HG03565 (cell line): ENCODE measurements around the gene DOK5.
"Not testable (repeated sequence)": the region's sequence is repeated elsewhere in the genome, so short reads cannot be mapped to it uniquely, and the experiment has no call there.

Source experiments
- ATAC-seq: cut with Tn5 transposase; IDR thresholded peaks from one replicate; pipeline ENCODE4 v1.9.1; 2021; ENCODE audit warnings: mild to moderate bottlenecking, moderate library complexity; ENCODE audit not compliant: unreplicated experiment

DOK5 gene

GRCh38 chr20:54469952-54470351 lies 5.4 kb upstream of the DOK5 start:
- ATAC-seq: no peak

DNA sequence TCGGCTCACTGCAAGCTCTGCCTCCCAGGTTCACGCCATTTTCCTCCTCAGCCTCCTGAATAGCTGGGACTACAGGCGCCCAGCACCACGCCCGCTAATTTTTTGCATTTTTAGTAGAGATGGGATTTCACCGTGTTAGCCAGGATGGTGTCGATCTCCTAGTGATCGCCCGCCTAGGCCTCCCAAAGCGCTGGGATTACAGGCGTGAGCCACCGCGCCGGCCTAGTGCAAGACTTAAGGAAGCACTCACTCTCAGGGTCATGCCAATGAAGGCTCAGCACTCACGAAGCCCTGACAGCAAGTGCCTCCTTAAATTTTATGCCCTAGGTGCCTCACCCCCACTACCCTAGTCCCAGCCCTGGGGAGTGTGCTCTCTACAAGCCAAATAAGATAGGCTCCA lies 4.7 kb upstream of the DOK5 start:
- ATAC-seq: no peak

DNA sequence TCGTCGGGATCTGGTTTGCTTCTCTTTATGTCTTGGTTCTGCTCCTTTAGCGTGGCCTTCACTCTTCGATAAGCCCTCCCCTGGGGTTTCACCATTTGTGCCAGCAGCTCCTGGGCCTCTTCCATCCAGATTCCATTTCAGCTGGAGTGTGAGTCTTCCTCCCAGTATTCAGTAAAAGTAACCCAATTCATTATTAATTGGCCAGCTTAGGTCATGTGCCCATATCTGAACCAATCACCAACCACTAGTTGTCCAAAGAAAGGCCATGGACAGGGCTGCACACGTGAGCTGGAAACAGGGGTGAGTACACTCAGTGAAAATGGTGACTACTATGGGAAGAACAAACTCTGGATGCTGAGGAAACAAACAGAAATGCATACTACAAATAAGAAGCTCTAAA lies 2.8 kb upstream of the DOK5 start:
- no peak for ATAC-seq

- no peak for ATAC-seq
Observed at GRCh38 chr20:54473340-54473739, 2.1 kb upstream of the DOK5 start.

GRCh38 chr20:54474046-54474445 lies 1.3 kb upstream of the DOK5 start:
- ATAC-seq: no peak

- no peak for ATAC-seq
Observed at GRCh38 chr20:54474866-54475265, 527 bp upstream of the DOK5 start.

DNA sequence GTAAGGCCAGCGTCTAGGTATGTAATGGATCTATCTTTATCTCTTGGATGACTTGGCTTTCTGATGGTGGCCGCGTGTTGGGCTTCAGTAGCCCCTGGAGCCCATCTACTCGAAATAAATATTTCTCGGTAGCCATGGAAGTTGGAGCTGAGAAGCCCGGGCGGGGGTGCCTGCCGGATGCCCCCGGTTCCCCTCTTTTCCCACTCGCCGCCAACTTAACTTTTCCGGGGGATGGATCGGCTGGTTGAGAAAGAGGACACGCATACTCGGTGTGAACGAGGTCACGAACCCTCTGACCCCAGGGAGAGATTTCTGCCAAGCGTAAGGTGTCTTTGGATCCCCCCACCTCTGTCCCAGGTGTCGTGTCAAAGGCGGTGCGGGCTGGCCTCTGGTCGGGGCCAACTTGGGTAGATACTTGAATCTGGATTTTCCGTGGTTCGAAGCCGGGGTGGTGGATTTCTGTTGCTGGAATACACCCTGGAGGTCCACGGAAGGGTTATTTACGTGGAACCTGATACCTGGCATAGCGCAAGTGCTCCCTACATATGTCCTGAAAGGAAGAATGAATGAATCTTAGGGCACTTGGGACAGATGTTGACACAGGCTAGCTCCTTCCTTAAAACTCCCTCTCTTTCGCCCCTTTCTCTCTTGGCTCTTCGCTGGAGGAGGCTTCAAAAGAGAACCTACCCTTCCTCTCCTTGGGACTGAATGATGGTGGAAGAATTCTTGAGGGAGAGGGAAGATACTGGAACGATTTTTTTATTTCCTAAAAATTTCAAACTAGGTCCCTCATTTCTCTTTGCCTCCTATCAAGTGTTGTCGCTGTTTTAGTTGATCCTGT lies 996 bp downstream of the DOK5 start:
- no peak for ATAC-seq

DNA sequence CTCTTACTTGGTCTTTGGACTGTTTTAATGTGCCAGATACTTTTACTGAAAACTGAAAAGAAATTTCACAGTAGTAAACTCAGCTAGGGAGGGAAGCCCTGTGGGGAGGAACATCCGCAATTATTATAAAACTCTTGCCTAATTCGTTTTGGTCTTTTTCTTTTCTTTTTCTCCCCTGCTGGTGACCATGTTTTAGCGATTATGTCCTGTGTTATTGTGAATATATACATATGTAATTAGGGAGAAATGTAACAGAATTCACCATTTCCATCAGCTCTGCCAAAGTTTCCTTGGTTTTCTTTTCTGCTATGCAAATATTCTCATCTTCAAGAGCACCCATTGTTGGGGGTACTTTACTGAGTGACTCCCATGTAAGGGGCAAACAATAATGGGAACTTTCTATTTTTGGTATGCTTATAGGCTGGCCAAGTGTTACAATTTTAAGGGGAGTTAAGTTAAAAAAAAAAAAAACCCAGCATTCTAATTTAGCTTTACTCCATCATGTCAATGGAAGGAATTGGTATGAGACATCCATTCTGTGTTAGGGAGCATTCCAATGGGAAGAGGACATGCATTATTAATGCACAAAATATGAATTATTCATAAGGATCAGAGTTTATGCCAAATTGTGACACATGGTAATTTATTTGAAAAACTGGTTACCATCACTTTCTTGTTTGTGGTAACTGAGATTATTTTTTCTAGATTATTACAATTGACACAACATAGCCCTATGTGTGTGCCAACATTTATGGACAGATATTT lies 2.0 kb downstream of the DOK5 start:
- no peak for ATAC-seq

DNA sequence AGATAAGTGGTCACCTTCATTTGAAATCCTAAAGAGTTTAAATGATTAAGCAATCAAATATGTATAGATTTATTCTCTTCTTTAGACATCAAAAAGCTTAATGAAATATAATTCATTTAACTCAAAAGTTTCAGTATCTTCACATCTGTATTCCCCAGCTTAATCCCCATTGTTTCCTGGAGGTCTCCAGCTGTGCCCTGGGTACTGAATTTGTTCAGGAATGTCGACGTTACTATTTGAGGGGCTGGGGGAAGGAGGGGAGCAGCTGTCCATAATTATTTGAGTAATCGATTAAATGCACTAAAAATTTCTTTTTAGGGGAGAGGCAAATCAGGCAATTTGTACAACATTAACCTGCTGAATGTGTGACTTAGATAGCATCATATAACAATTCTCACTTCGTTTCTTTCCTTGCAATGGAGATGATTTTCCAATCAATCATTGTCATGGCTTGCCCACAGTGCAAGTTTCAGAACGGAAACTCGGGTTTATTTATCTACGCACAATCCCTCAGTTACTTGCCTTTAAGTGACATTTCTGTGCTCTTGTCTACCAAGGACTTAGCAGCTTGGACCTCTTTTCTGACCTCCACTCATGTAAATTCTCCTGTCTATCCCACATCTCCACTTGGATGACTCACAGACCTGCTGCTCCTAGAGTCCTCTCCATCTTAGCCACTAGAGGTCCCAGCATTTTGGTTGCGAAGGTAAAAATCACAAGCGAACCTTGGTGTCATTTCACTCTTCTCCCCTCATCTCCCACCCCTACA lies 3.9 kb downstream of the DOK5 start:
- ATAC-seq: no peak

DNA sequence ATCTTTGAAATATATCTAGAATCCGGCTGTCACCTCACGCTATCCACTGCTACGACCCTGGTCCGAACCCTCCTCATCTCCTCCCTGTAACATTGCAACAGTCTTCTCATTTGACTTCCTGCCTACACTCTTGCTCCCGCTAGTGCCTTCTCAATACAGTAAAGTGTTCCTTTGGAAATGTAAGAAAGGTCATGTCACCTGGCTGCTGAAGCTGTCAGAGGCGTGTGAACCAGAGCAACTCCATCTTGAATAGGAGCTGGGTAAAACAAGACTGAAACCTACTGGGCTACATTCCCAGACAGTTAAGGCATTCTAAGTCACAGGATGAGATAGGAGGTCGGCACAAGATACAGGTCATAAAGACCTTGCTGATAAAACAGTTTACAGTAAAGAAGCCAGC lies 4.5 kb downstream of the DOK5 start:
- not testable (repeated sequence) for ATAC-seq

DNA sequence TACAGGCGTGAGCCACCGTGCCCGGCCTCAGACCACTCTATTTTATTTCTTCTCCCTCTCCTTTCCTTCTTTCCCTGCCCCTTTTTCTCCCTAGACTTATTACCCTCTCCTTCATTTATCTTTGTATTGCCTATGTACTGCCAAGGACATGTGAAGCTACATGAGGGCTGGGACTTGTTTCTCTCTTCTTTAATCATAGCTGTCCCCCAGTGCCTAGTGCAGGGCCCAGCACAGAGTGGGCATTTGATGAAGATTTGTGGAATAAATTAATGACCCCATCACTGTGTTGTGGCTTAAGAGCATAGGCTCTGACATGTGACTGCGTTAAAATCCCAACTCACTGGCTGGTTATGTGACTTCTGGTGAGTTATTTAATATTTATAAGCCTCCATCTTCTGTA lies 6.0 kb downstream of the DOK5 start:
- ATAC-seq: no peak

GRCh38 chr20:54485631-54486030 lies 10.2 kb downstream of the DOK5 start:
- no peak for ATAC-seq

DNA sequence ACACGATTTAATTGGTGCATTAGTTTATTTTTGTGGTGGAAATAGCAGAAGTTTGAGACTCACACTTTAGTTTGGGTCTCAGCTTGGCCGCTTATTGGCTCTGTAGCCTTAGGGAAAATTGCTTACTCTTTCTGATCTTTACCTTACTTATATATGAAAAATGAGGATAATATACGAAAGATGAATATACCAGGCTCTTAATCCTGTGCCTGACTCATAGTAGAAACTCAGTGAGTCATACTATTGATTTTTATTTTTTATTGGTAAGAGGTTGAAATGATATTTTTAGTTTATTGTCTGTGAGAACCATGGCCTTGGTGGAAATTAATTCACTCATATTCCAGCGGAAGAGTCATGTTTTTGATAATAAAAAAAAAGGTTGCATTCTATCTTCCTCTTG lies 11.2 kb downstream of the DOK5 start:
- no peak for ATAC-seq

DNA sequence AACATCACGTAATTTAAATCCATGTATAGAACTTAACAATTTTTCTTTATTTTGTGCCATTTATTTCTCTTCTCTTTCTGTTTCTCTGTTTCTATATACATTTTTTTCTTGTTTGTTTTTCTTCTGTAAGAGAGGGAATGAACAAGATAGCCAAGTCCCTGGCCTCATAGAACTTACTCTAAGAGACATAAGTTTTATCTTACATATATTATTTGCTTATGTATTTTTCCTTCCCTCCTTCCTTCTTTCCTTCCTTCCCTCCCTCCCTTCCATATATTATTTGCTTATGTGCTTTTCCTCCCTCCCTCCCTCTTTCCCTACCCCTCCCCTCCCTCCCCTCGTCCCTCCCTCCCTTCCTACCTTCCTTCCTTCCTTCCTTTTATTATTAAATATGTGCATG lies 13.0 kb downstream of the DOK5 start:
- ATAC-seq: no peak

GRCh38 chr20:54491506-54491905 lies 16.1 kb downstream of the DOK5 start:
- no peak for ATAC-seq

GRCh38 chr20:54494303-54495006 lies 19.1 kb downstream of the DOK5 start:
- no peak for ATAC-seq

DNA sequence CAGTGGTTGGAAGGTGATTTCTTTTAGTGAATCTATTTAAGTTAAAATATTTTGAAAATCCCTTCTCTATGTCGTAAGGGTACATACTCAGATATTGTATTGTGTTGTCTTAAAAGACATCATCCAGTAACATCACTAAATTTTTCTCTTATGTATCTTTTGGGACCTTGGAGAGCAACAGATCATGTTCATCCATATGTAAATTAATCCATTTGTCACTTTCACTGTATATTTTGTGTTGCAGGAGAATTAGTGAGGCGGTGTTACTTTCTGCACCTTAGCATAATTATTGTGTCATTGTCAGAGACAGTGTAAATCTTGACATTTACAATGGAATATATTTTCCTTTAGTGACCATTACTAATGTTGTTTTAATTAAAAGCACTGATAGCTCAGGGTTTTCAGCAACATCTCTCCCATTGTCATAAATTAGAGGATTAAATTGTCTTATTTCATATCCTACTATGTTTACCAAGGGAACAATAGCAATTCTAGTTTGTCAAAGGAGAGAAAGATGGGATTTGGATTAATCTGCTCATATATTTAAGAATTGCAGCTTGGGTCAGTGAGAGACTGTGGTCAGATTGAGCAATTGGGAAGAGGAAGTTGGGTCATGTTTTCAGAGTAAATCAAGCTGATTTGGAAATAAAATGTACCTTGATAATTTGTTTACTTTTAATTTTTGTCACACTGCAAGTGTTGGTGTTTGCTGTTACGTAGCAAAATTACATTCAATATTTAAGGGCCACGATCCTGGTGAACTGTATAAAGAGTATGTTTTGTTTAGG lies 22.7 kb downstream of the DOK5 start:
- ATAC-seq: no peak

- no peak for ATAC-seq
Observed at GRCh38 chr20:54499111-54499510, 23.7 kb downstream of the DOK5 start.

GRCh38 chr20:54502179-54502578 lies 26.8 kb downstream of the DOK5 start:
- ATAC-seq: no peak

DNA sequence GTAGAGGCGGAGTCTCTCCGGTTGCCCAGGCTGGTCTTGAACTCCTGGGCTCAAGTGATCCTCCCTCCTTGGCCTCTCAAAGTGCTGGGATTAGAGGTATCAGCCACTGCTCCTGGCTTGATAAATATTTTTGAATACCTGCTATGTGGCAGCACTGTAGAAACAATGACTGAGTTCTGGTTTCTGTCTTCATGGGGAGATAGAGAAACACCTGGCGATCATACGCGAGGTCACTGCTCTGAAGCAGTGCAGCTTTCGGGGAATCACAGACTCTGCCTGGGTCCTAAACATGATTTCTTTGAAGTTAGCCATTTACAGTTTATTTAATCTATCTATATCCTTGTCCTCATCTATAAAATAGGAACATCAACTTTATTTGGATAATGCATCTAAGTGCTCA lies 31.2 kb downstream of the DOK5 start:
- ATAC-seq: no peak
